Naive thymus-derived CD4-positive, alpha-beta T cell (primary cell): ENCODE results near the gene HYAL1. TPM values are rescaled to one million over a fixed set of nuclear protein-coding genes. Genes with fewer than 3 reads are reported as not detected.

Experiments used
- ATAC-seq: fragments of 150-1000 bp; cut with Tn5 transposase; 2 replicates; pipeline ENCODE4 v1.10.0; 2021; ENCODE audit warnings: mild to moderate bottlenecking, moderate library complexity
- CTCF ChIA-PET: fragments of 350-600 bp; sonication (Branson Sonifier 250); formaldehyde crosslinking; loops from one replicate; lab custom pipeline; 2021; ENCODE audit warnings: antibody characterized with exemption; lab: Charles Lee
- POLR2A ChIA-PET: fragments of 350-600 bp; sonication (Branson Sonifier 250); formaldehyde crosslinking; loops from one replicate; lab custom pipeline; 2021; ENCODE audit warnings: antibody characterized with exemption, inconsistent platforms; lab: Charles Lee
- DNase-seq, 9 donors: peaks; one replicate each; pipeline versions ENCODE4 v3.0.0 to v3.0.0-alpha.2; 2020 to 2022; ENCODE audit warnings: mixed read lengths in 1 of 9
- H3K27ac ChIP-seq: one replicate; pipeline ENCODE4 v1.7.0; 2013; ENCODE audit warnings: mild to moderate bottlenecking, low read depth, low read length, moderate library complexity
- H3K27me3 ChIP-seq, 2 donors: one replicate each; pipeline ENCODE4 v1.7.0; 2013; ENCODE audit warnings: low read length in 2 of 2, mild to moderate bottlenecking in 2 of 2, moderate library complexity in 2 of 2; ENCODE audit not compliant: control insufficient read depth in 2 of 2, insufficient read depth in 2 of 2
- H3K36me3 ChIP-seq, 3 experiments: 1 replicate in 2 of 3; 2 replicates in 1 of 3; pipeline ENCODE4 v1.7.0; 2013; ENCODE audit warnings: low read length in 3 of 3, mild to moderate bottlenecking in 3 of 3, moderate library complexity in 1 of 3; ENCODE audit not compliant: insufficient read depth in 3 of 3, control insufficient read depth in 2 of 3
- H3K4me1 ChIP-seq, 2 donors: one replicate each; pipeline ENCODE4 v1.7.0; 2013; ENCODE audit warnings: low read length in 2 of 2, mild to moderate bottlenecking in 2 of 2, moderate library complexity in 1 of 2; ENCODE audit not compliant: control insufficient read depth in 2 of 2, insufficient read depth in 2 of 2
- H3K4me3 ChIP-seq: 2 replicates; pipeline ENCODE4 v1.7.0; 2013; ENCODE audit warnings: mild to moderate bottlenecking, low read length
- H3K9me3 ChIP-seq, 3 experiments: 1 replicate in 2 of 3; 2 replicates in 1 of 3; pipeline ENCODE4 v1.7.0; 2013; ENCODE audit warnings: low read length in 3 of 3; ENCODE audit not compliant: control insufficient read depth in 2 of 3
- H3K27ac Mint-ChIP-seq, 9 donors: one replicate each; pipeline ENCODE4 v1.8.0; 2020 to 2022; ENCODE audit warnings: mixed read lengths in 9 of 9, mild to moderate bottlenecking in 8 of 9, moderate library complexity in 5 of 9, inconsistent platforms in 2 of 9
- H3K27me3 Mint-ChIP-seq, 5 donors: one replicate each; pipeline ENCODE4 v1.8.0; 2021 to 2022; ENCODE audit warnings: mixed read lengths in 5 of 5, mild to moderate bottlenecking in 1 of 5
- H3K36me3 Mint-ChIP-seq, 5 donors: one replicate each; pipeline ENCODE4 v1.8.0; 2020 to 2022; ENCODE audit warnings: mixed read lengths in 5 of 5, mild to moderate bottlenecking in 3 of 5, inconsistent platforms in 1 of 5
- H3K4me1 Mint-ChIP-seq, 7 donors: one replicate each; pipeline ENCODE4 v1.8.0; 2020 to 2022; ENCODE audit warnings: mixed read lengths in 7 of 7, mild to moderate bottlenecking in 3 of 7, inconsistent platforms in 1 of 7
- H3K4me3 Mint-ChIP-seq, 10 donors: one replicate each; pipeline ENCODE4 v1.8.0; 2020 to 2022; ENCODE audit warnings: mild to moderate bottlenecking in 10 of 10, mixed read lengths in 10 of 10, moderate library complexity in 6 of 10, inconsistent platforms in 2 of 10
- H3K9me3 Mint-ChIP-seq, 11 donors: one replicate each; pipeline ENCODE4 v1.8.0; 2020 to 2022; ENCODE audit warnings: mixed read lengths in 11 of 11, mild to moderate bottlenecking in 4 of 11, inconsistent platforms in 1 of 11, moderate library complexity in 1 of 11
- intact Hi-C, 2 donors: fragments of 100-400 bp; cut with micrococcal nuclease; formaldehyde crosslinking; loops; one replicate each; pipeline ENCODE4 v1.15.1; 2023
- polyA plus RNA-seq, 2 donors: library from polyadenylated mRNA; unstranded; fragments of 300-500 nt; fragmentation: Illumina TruSeq; gene quantifications; one replicate each; pipeline ENCODE4 v1.2.3, GENCODE V29; 2021
- total RNA-seq, 6 experiments: library from RNA in 5 of 6; stranded (reverse) in 5 of 6; gene quantifications; 1 replicate in 5 of 6; 2 replicates in 1 of 6; pipeline ENCODE4 v1.2.3 and lab custom pipeline; 2021 to 2026

Gene HYAL1
- total and polyA plus RNA-seq, 7 experiments from 2014 or later: 0.12 to 0.51 (median 0.28) TPM; not detected in 1

GRCh38 chr3:50269460-50269859, 33.9 kb downstream of the HYAL1 start:
- no peak overlapping the region for H3K27ac ChIP-seq
- Mint-ChIP-seq H3K4me3 (no peak overlapping the region), H3K4me1 (peaks cover 10 to 18% (median 12%) of the 10 kb centered on the region in 7 donors), H3K27me3 (peaks cover 10 to 43% (median 12%) of the 10 kb centered on the region in 5 donors), H3K27ac (no peak overlapping the region), H3K36me3 (no peaks in the 10 kb centered on the region), H3K9me3 (peaks cover 0 to under 1% (median 0%) of the 10 kb centered on the region in 11 donors)
- H3K4me3 ChIP-seq: no peak overlapping the region
- no peaks in the 10 kb centered on the region for H3K36me3 ChIP-seq
- DNase-seq (no peak), ATAC-seq (no peak)
- intact Hi-C loops: no loop called here
- ChIA-PET CTCF (no interaction called here), POLR2A (interaction anchor here (0.9 kb wide), 1 partner anchor 19 kb away, joined by 3 read pairs; no protein-coding TSS in a partner anchor)
- no peaks in the 10 kb centered on the region for H3K9me3 ChIP-seq
- H3K4me1 ChIP-seq: peaks cover 10 to 13% of the 10 kb centered on the region in 2 donors
- peaks cover 7 to 10% of the 10 kb centered on the region in 2 donors for H3K27me3 ChIP-seq

GRCh38 chr3:50268703-50269451, 34.5 kb downstream of the HYAL1 start, which contains the start of gene SEMA3B:
SEMA3B (plus strand) TSS chr3:50269147; CDS start chr3:50269241, 94 bp downstream.
- peaks cover 4% of the 10 kb centered on the region in 2 donors for H3K27me3 ChIP-seq
- no peak for ATAC-seq
- H3K27ac ChIP-seq: no peak within 1 kb of the TSS
- no peaks in the 10 kb centered on the region for H3K9me3 ChIP-seq
- H3K4me1 ChIP-seq: peaks cover 5 to 7% of the 10 kb centered on the region in 2 donors
- POLR2A ChIA-PET: interaction anchor here (0.9 kb wide), 1 partner anchor 18 kb away, joined by 3 read pairs; no protein-coding TSS in a partner anchor
- H3K36me3 ChIP-seq: no peaks in the 10 kb centered on the region
- H3K4me3 Mint-ChIP-seq: no peak within 1 kb of the TSS
- peaks cover 4 to 38% (median 6%) of the 10 kb centered on the region in 5 donors for H3K27me3 Mint-ChIP-seq
- intact Hi-C loops: no loop called here
- H3K4me3 ChIP-seq: no peak within 1 kb of the TSS
- H3K4me1 Mint-ChIP-seq: peaks cover 5 to 13% (median 9%) of the 10 kb centered on the region in 7 donors
- no peaks in the 10 kb centered on the region for H3K9me3 Mint-ChIP-seq
- H3K27ac Mint-ChIP-seq: peak within 1 kb of the TSS in 1 of 9 donors; percentile 23
- CTCF ChIA-PET: no interaction called here
- DNase-seq: no peak
- no peaks in the 10 kb centered on the region for H3K36me3 Mint-ChIP-seq

GRCh38 chr3:50268276-50268675, 35.1 kb downstream of the HYAL1 start:
- ATAC-seq (no peak), DNase-seq (no peak)
- no peak overlapping the region for H3K27ac ChIP-seq
- Mint-ChIP-seq H3K4me1 (peaks cover 5 to 11% (median 9%) of the 10 kb centered on the region in 7 donors), H3K9me3 (no peaks in the 10 kb centered on the region), H3K27ac (peak overlapping the region in 1 of 9 donors; percentile 23), H3K36me3 (no peaks in the 10 kb centered on the region), H3K27me3 (peaks cover 4 to 37% (median 5%) of the 10 kb centered on the region in 5 donors), H3K4me3 (no peak overlapping the region)
- H3K36me3 ChIP-seq: no peaks in the 10 kb centered on the region
- intact Hi-C loops: no loop called here
- H3K9me3 ChIP-seq: no peaks in the 10 kb centered on the region
- POLR2A ChIA-PET: no interaction called here
- peaks cover 3% of the 10 kb centered on the region in 2 donors for H3K27me3 ChIP-seq
- H3K4me3 ChIP-seq: no peak overlapping the region
- peaks cover 4% of the 10 kb centered on the region in 2 donors for H3K4me1 ChIP-seq
- CTCF ChIA-PET: interaction anchor here (1.3 kb wide), 1 partner anchor 9 kb away, joined by 4 read pairs; no protein-coding TSS in a partner anchor

GRCh38 chr3:50267280-50267913, 36.0 kb downstream of the HYAL1 start:
- no peaks in the 10 kb centered on the region for H3K4me1 ChIP-seq
- no peak overlapping the region for H3K4me3 Mint-ChIP-seq
- H3K27ac Mint-ChIP-seq: no peak overlapping the region
- ATAC-seq (no peak), DNase-seq (no peak)
- H3K27ac ChIP-seq: no peak overlapping the region
- no peaks in the 10 kb centered on the region for H3K36me3 Mint-ChIP-seq
- no peaks in the 10 kb centered on the region for H3K27me3 ChIP-seq
- intact Hi-C loops: no loop called here
- ChIA-PET POLR2A (no interaction called here), CTCF (interaction anchor here (1.1 to 1.3 kb wide), 3 partner anchors 8 to 21 kb away, joined by 4 to 6 read pairs (median 4); no protein-coding TSS in a partner anchor)
- H3K4me3 ChIP-seq: no peak overlapping the region
- peaks cover 0 to 5% (median 3%) of the 10 kb centered on the region in 7 donors for H3K4me1 Mint-ChIP-seq
- peaks cover 0 to 32% (median 0%) of the 10 kb centered on the region in 5 donors for H3K27me3 Mint-ChIP-seq
- H3K36me3 ChIP-seq: no peaks in the 10 kb centered on the region
- H3K9me3 ChIP-seq: no peaks in the 10 kb centered on the region
- H3K9me3 Mint-ChIP-seq: no peaks in the 10 kb centered on the region

- ChIA-PET POLR2A (no interaction called here), CTCF (interaction anchor here (1.1 to 1.3 kb wide), 3 partner anchors 8 to 20 kb away, joined by 4 to 6 read pairs (median 4); no protein-coding TSS in a partner anchor)
- no peak for DNase-seq
- H3K4me1 ChIP-seq: no peaks in the 10 kb centered on the region
- ATAC-seq: no peak
- H3K27me3 Mint-ChIP-seq: peaks cover 0 to 32% (median 0%) of the 10 kb centered on the region in 5 donors
- H3K27ac Mint-ChIP-seq: no peak overlapping the region
- H3K4me3 ChIP-seq: no peak overlapping the region
- H3K9me3 ChIP-seq: no peaks in the 10 kb centered on the region
- no peaks in the 10 kb centered on the region for H3K9me3 Mint-ChIP-seq
- H3K27ac ChIP-seq: no peak overlapping the region
- no peaks in the 10 kb centered on the region for H3K36me3 ChIP-seq
- no peaks in the 10 kb centered on the region for H3K36me3 Mint-ChIP-seq
- peaks cover 0 to 5% (median 3%) of the 10 kb centered on the region in 7 donors for H3K4me1 Mint-ChIP-seq
- H3K27me3 ChIP-seq: no peaks in the 10 kb centered on the region
- intact Hi-C loops: no loop called here
- no peak overlapping the region for H3K4me3 Mint-ChIP-seq
Measured at GRCh38 chr3:50266836-50267235, 36.5 kb downstream of the HYAL1 start.

GRCh38 chr3:50266017-50266416, 37.4 kb downstream of the HYAL1 start:
- ATAC-seq (no peak), DNase-seq (no peak)
- H3K4me3 ChIP-seq: no peak overlapping the region
- peaks cover 0 to 30% (median 0%) of the 10 kb centered on the region in 5 donors for H3K27me3 Mint-ChIP-seq
- H3K4me1 ChIP-seq: no peaks in the 10 kb centered on the region
- ChIA-PET POLR2A (no interaction called here), CTCF (interaction anchor here (1.1 kb wide), 1 partner anchor 16 kb away, joined by 4 read pairs; no protein-coding TSS in a partner anchor)
- no peaks in the 10 kb centered on the region for H3K36me3 Mint-ChIP-seq
- H3K9me3 Mint-ChIP-seq: no peaks in the 10 kb centered on the region
- H3K27me3 ChIP-seq: no peaks in the 10 kb centered on the region
- H3K27ac ChIP-seq: no peak overlapping the region
- H3K4me3 Mint-ChIP-seq: no peak overlapping the region
- intact Hi-C loops: no loop called here
- no peaks in the 10 kb centered on the region for H3K9me3 ChIP-seq
- H3K36me3 ChIP-seq: no peaks in the 10 kb centered on the region
- H3K4me1 Mint-ChIP-seq: peaks cover 0 to 5% (median 0%) of the 10 kb centered on the region in 7 donors
- H3K27ac Mint-ChIP-seq: peak overlapping the region in 4 of 9 donors; percentile 13 to 29 (median 23)
